DMS 273 (cell line): ENCODE results near the gene FAM120AOS.

Experiments used
- DNase-seq: peaks from one replicate; lab custom pipeline; 2025; ENCODE audit not compliant: unreplicated experiment; lab: John Stamatoyannopoulos, UW

FAM120AOS gene

GRCh38 chr9:93467462-93467861 lies 14.1 kb upstream of the FAM120AOS start:
- no peak for DNase-seq

GRCh38 chr9:93467062-93467416 lies 13.7 kb upstream of the FAM120AOS start:
- DNase-seq = no peak

GRCh38 chr9:93466416-93467061 lies 13.2 kb upstream of the FAM120AOS start:
- no peak for DNase-seq

DNA sequence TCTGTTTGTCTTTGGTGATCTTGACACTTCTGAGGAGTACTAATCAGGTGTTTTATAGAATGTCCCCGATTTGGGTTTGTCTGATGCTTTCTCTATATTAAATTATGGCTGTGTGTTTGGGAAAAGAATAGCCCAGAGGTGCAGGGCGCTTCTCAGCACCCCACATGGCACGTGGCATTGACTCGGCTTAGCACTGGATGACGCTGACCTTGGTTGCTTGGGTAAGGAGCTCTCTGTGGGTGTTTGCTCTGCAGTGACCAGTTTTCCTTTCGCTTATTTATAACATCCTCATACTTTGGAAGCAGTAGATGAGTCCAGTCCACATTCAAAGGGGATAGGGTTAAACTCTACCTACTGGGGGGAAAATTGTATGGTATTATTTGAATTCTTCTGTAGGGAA lies 12.5 kb upstream of the FAM120AOS start:
- no peak for DNase-seq

GRCh38 chr9:93464876-93465275 lies 11.5 kb upstream of the FAM120AOS start:
- DNase-seq = no peak

- DNase-seq = no peak
These were observed 11.0 kb upstream of the FAM120AOS start for GRCh38 chr9:93464395-93464794.

GRCh38 chr9:93463638-93464248 lies 10.4 kb upstream of the FAM120AOS start:
- no peak for DNase-seq

DNA sequence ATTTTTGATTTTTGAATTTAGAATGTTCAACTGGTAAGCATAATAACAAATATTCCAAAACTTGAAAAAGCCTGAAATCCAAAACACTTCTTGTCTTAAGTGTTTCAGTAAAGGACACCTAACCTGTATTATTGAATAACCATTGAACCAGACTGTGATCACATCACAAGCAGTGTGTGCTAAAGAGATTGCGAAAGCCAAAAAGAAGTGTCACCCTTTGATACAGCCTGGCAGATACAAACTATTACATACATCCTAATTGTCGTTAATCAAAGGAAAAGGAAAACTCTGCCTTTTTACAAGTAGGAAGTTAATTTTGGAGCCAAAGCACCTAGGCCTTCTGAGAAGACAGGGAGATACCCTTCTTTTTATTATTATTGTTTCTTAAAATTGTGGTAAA lies 8.4 kb upstream of the FAM120AOS start:
- DNase-seq = no peak

- no peak for DNase-seq
These were observed 8.0 kb upstream of the FAM120AOS start for GRCh38 chr9:93461414-93461743.

DNA sequence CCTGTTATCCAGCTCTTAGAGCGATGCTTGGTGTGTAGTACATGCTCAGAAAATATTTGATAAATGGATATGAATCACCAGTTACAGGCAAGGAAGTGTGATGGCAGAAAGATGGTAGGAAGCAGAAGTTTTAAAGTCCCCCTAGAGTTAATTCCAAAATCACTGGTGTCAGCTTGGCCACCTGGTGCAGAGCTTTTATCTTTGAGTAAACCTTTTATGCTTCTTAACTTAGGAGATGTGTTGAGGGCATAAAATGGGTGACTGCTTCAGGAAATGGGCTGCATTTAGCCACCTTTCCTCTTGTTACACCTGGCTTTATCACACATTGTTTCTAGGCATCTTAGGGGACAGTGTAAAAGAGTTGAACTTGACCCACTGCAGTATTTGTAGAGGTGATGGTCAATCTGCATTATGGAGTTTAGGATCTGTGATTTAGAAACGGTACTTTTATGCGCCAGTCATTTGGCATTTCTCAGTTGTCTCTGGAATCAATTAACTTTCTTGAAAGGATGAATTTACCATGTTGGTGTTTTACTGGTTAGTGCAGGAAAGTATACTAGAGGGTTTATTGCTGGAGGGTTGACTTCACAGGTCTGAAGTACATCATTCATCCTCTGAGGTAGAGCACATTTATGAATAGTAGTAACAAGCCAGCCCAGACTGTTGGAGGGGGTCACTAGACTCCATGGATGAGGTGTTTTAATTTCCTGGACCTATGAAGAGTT lies 7.5 kb upstream of the FAM120AOS start:
- DNase-seq = no peak

- no peak for DNase-seq
These were observed 6.1 kb upstream of the FAM120AOS start for GRCh38 chr9:93459432-93459847.

DNA sequence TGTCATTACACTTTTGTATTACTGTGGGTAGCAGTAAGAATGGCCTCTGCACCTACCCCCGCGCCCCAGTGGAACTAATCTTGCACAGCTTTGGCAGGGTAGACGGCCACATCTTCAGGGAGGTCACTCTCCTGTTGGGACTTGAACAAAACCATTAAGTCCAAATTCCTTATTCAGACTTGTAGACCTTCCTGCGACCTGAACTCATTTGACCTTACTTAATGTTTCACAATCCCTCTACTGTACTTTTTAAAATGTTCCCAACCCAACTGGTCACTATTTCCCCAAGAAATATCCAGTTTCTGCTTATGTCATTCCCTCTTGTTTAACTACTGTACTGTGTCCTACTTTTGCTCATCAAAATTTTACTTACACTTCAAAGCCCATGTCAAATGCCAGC lies 5.3 kb upstream of the FAM120AOS start:
- no peak for DNase-seq

GRCh38 chr9:93457006-93457405 lies 3.6 kb upstream of the FAM120AOS start:
- DNase-seq = no peak

GRCh38 chr9:93456504-93456903 lies 3.1 kb upstream of the FAM120AOS start:
- no peak for DNase-seq

- no peak for DNase-seq
These were observed 2.6 kb upstream of the FAM120AOS start for GRCh38 chr9:93456022-93456421.

- peak; percentile 67 for DNase-seq
These were observed 703 bp downstream of the FAM120AOS start for GRCh38 chr9:93452710-93453046.

- DNase-seq = peak; percentile 62
These were observed 1.3 kb downstream of the FAM120AOS start for GRCh38 chr9:93451849-93452709.

DNA sequence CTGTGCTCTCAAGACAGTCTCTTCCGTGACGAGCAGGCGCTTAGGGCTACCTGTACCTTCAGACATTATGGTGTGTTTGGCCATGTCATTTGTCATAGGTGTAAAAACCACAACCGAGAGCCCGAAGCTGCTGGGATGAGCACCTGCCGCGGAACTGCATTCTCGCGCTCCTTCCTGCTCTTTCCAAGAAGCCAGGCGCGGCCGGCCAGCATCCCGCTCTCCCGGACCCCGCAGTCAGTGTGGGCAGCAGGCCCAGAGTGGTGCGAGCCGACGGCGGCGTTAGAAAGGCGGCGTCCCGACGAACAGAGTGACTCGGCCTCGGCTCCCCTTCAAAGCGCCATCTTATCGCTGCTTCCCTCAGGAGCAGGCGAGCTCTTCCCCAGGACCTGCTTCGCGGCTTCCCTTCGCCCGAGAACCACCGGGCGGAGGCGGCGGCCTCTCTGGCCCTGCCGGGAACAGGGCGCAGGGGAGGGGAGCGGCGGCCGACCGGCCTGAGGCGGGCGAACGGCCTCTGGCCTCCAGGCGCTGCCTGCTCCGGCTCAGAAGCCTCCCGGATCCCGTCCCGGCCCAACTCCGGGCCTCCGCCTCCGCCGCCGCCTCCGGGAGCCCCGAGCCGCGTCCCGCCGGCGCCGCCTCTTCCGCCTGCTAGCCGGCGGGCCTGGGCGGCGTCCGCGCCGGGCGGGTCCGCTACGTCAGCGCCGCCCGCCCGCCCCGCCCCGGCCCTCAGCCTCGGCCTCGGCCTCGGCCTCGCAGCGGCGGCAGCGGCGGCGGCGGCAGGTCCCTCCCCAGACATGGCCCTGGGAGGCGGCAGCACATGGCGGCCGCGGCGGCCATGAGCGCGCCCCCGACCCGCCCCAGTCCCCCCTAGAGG lies 2.2 kb downstream of the FAM120AOS start, which contains the start of gene FAM120A:
Gene FAM120A, plus strand, starts transcription at position 741 of the 871 bp plus-strand sequence. CDS start 231 bp downstream, outside the sequence.
- DNase-seq = peak; percentile 91

- no peak for DNase-seq
These were observed 5.7 kb downstream of the FAM120AOS start for GRCh38 chr9:93447655-93448054.

DNA sequence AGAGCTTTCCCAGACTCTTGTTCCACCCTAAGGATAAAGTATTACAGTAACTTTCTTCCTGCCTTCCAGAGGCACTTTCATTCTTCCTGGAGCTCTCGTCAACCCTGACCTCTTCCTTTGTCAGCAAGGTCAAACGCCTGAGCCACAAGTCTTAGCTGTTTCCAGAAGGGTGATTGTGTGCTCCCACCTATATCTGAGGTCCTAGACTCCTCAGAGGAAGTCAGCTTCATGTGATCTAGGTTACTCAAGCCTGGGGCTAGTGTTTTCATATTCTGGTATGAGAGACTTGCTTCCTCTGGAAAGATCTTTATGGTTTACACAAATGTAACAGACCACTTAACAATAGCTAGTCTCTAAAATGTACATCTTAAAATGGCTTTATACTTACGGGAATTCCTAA lies 7.3 kb downstream of the FAM120AOS start:
- no peak for DNase-seq
